ENCODE measurements around the gene POU5F2.

The POU5F2 gene

GRCh38 chr5:93741136-93741811 lies at the start of gene POU5F2:
POU5F2 (minus strand) TSS chr5:93741600; CDS start chr5:93741563, 37 bp downstream.
- DNase-seq (ENCODE audit: low read depth) = no peak

- DNase-seq (ENCODE audit: low read depth) = peak; percentile 25
Observed at GRCh38 chr5:93790401-93790800, 49.0 kb upstream of the POU5F2 start.

GRCh38 chr5:93789173-93790067 lies 48.0 kb upstream of the POU5F2 start:
- DNase-seq (ENCODE audit: low read depth) = peak; percentile 82

- no peak for DNase-seq (ENCODE audit: low read depth)
Observed at GRCh38 chr5:93787598-93787997, 46.2 kb upstream of the POU5F2 start.

GRCh38 chr5:93785475-93785874 lies 44.1 kb upstream of the POU5F2 start:
- DNase-seq (ENCODE audit: low read depth) = no peak

- peak; percentile 33 for DNase-seq (ENCODE audit: low read depth)
Observed at GRCh38 chr5:93782978-93783377, 41.6 kb upstream of the POU5F2 start.

GRCh38 chr5:93777620-93778019 lies 36.2 kb upstream of the POU5F2 start:
- no peak for DNase-seq (ENCODE audit: low read depth)

- no peak for DNase-seq (ENCODE audit: low read depth)
Observed at GRCh38 chr5:93756372-93756771, 15.0 kb upstream of the POU5F2 start.

- DNase-seq (ENCODE audit: low read depth) = no peak
Observed at GRCh38 chr5:93755716-93756115, 14.3 kb upstream of the POU5F2 start.

GRCh38 chr5:93748875-93749397 lies 7.5 kb upstream of the POU5F2 start:
- no peak for DNase-seq (ENCODE audit: low read depth)

GRCh38 chr5:93746406-93747056 lies 5.1 kb upstream of the POU5F2 start:
- DNase-seq (ENCODE audit: low read depth) = peak; percentile 59

- DNase-seq (ENCODE audit: low read depth) = peak; percentile 15
Observed at GRCh38 chr5:93736284-93736683, 5.1 kb downstream of the POU5F2 start.

GRCh38 chr5:93735378-93735777 lies 6.0 kb downstream of the POU5F2 start:
- DNase-seq (ENCODE audit: low read depth) = peak; percentile 60

GRCh38 chr5:93731987-93732386 lies 9.4 kb downstream of the POU5F2 start:
- DNase-seq (ENCODE audit: low read depth) = no peak

- DNase-seq (ENCODE audit: low read depth) = no peak
Observed at GRCh38 chr5:93726595-93726994, 14.8 kb downstream of the POU5F2 start.

- peak; percentile 7 for DNase-seq (ENCODE audit: low read depth)
Observed at GRCh38 chr5:93724791-93725190, 16.6 kb downstream of the POU5F2 start.

GRCh38 chr5:93723681-93724080 lies 17.7 kb downstream of the POU5F2 start:
- DNase-seq (ENCODE audit: low read depth) = no peak

GRCh38 chr5:93723005-93723404 lies 18.4 kb downstream of the POU5F2 start:
- peak; percentile 51 for DNase-seq (ENCODE audit: low read depth)

- no peak for DNase-seq (ENCODE audit: low read depth)
Observed at GRCh38 chr5:93722588-93722987, 18.8 kb downstream of the POU5F2 start.

- DNase-seq (ENCODE audit: low read depth) = no peak
Observed at GRCh38 chr5:93721511-93721910, 19.9 kb downstream of the POU5F2 start.

GRCh38 chr5:93721071-93721470 lies 20.3 kb downstream of the POU5F2 start:
- DNase-seq (ENCODE audit: low read depth) = no peak

GRCh38 chr5:93717162-93717561 lies 24.2 kb downstream of the POU5F2 start:
- DNase-seq (ENCODE audit: low read depth) = peak; percentile 27

All from EH (cell line).